HEK293 (cell line): Measurements from ENCODE around the gene C14orf119.

Experiments
- CTCF ChIA-PET: fragments of 350-600 bp; formaldehyde crosslinking; extraction: SDS; loops from one replicate; lab custom pipeline; 2021; ENCODE audit warnings: antibody characterized with exemption; lab: Yijun Ruan, JAX
- POLR2A ChIA-PET: fragments of 300-600 bp; formaldehyde crosslinking; extraction: SDS; loops from one replicate; lab custom pipeline; 2020; ENCODE audit warnings: antibody characterized with exemption, inconsistent platforms; lab: Yijun Ruan, JAX
- H3K27ac ChIP-seq: fragments of 200-500 bp; sonication (Bioruptor generic); 2 replicates; pipeline ENCODE4 v1.5.1; 2014; ENCODE audit warnings: low read depth, low read length, control low read depth, inconsistent platforms; ENCODE audit errors: extremely low read depth
- H3K36me3 ChIP-seq, 2 experiments: fragments of 200-500 bp in 1 of 2; sonication (Bioruptor generic) in 1 of 2; 1 replicate in 1 of 2; 2 replicates in 1 of 2; pipeline ENCODE4 v1.5.1; 2014 to 2017; ENCODE audit warnings: inconsistent platforms in 2 of 2, low read length in 2 of 2; ENCODE audit not compliant: control insufficient read depth in 2 of 2, insufficient read depth in 1 of 2
- H3K4me1 ChIP-seq: fragments of 200-500 bp; sonication (Bioruptor generic); 2 replicates; pipeline ENCODE4 v1.5.1; 2014; ENCODE audit warnings: mild to moderate bottlenecking, low read length, inconsistent platforms; ENCODE audit not compliant: control insufficient read depth, insufficient read depth
- H3K4me3 ChIP-seq: 2 replicates; pipeline ENCODE4 v1.5.1; 2011; ENCODE audit warnings: low read depth, mild to moderate bottlenecking, control low read depth, low read length, moderate library complexity
- H3K9me3 ChIP-seq: fragments of 200-500 bp; sonication (Bioruptor generic); 2 replicates; pipeline ENCODE4 v1.5.1; 2014; ENCODE audit warnings: low read depth, low read length, inconsistent platforms; ENCODE audit not compliant: control insufficient read depth, insufficient read depth
- AEBP2 ChIP-seq: fragments of 450-650 bp; formaldehyde crosslinking; IDR thresholded peaks from 2 replicates; pipeline ENCODE4 v1.5.1; 2016; ENCODE audit warnings: missing biosample characterization, missing genetic modification characterization, borderline replicate concordance
- FEZF1 ChIP-seq: fragments of 450-650 bp; formaldehyde crosslinking; IDR thresholded peaks from 2 replicates; pipeline ENCODE4 v1.5.1; 2016; ENCODE audit warnings: missing biosample characterization, missing genetic modification characterization
- MEIS1 ChIP-seq: sonication (generic); formaldehyde crosslinking; IDR thresholded peaks from 2 replicates; pipeline ENCODE4 v1.8.1; 2022; ENCODE audit warnings: missing genetic modification reagents, mild to moderate bottlenecking, borderline replicate concordance
- MZF1 ChIP-seq: fragments of 450-650 bp; formaldehyde crosslinking; IDR thresholded peaks from 2 replicates; pipeline ENCODE4 v1.5.1; 2017; ENCODE audit warnings: missing biosample characterization, missing genetic modification characterization, borderline replicate concordance
- SCRT2 ChIP-seq: fragments of 450-650 bp; formaldehyde crosslinking; IDR thresholded peaks from 2 replicates; pipeline ENCODE4 v1.5.1; 2016; ENCODE audit warnings: missing biosample characterization, missing genetic modification characterization
- WT1 ChIP-seq: fragments of 450-650 bp; formaldehyde crosslinking; IDR thresholded peaks from 2 replicates; pipeline ENCODE4 v1.5.1; 2016; ENCODE audit warnings: missing biosample characterization, missing genetic modification characterization
- YY1 ChIP-seq: fragments of 450-650 bp; formaldehyde crosslinking; IDR thresholded peaks from 2 replicates; pipeline ENCODE4 v1.5.1; 2018; ENCODE audit warnings: missing biosample characterization, missing genetic modification characterization
- YY2 ChIP-seq: fragments of 450-650 bp; formaldehyde crosslinking; IDR thresholded peaks from 2 replicates; pipeline ENCODE4 v1.5.1; 2016; ENCODE audit warnings: missing biosample characterization, missing genetic modification characterization
- ZBTB6 ChIP-seq: fragments of 450-650 bp; formaldehyde crosslinking; IDR thresholded peaks from 2 replicates; pipeline ENCODE4 v1.5.1; 2017; ENCODE audit warnings: missing biosample characterization, missing genetic modification characterization
- ZFP37 ChIP-seq: fragments of 450-650 bp; formaldehyde crosslinking; IDR thresholded peaks from 2 replicates; pipeline ENCODE4 v1.5.1; 2016; ENCODE audit warnings: missing biosample characterization, missing genetic modification characterization
- ZNF16 ChIP-seq: fragments of 450-650 bp; formaldehyde crosslinking; IDR thresholded peaks from 2 replicates; pipeline ENCODE4 v1.5.1; 2016; ENCODE audit warnings: low read depth, missing biosample characterization, missing genetic modification characterization
- ZNF23 ChIP-seq: fragments of 450-650 bp; formaldehyde crosslinking; IDR thresholded peaks from 2 replicates; pipeline ENCODE4 v1.5.1; 2016; ENCODE audit warnings: missing biosample characterization, missing genetic modification characterization, borderline replicate concordance
- ZNF391 ChIP-seq: fragments of 450-650 bp; formaldehyde crosslinking; IDR thresholded peaks from 2 replicates; pipeline ENCODE4 v1.5.1; 2016; ENCODE audit warnings: low read depth, missing biosample characterization, missing genetic modification characterization, borderline replicate concordance
- ZNF404 ChIP-seq: fragments of 450-650 bp; formaldehyde crosslinking; IDR thresholded peaks from 2 replicates; pipeline ENCODE4 v1.5.1; 2017; ENCODE audit warnings: missing biosample characterization, missing genetic modification characterization
- ZNF416 ChIP-seq: fragments of 450-650 bp; formaldehyde crosslinking; IDR thresholded peaks from 2 replicates; pipeline ENCODE4 v1.5.1; 2016; ENCODE audit warnings: missing biosample characterization, missing genetic modification characterization
- ZNF513 ChIP-seq: fragments of 450-650 bp; IDR thresholded peaks from 2 replicates; pipeline ENCODE4 v1.5.1; 2018; ENCODE audit warnings: missing biosample characterization, missing genetic modification characterization
- ZNF571 ChIP-seq: fragments of 450-650 bp; formaldehyde crosslinking; IDR thresholded peaks from 2 replicates; pipeline ENCODE4 v1.5.0; 2017; ENCODE audit warnings: missing biosample characterization, missing genetic modification characterization
- ZNF624 ChIP-seq: fragments of 450-650 bp; formaldehyde crosslinking; IDR thresholded peaks from 2 replicates; pipeline ENCODE4 v1.5.1; 2017; ENCODE audit warnings: missing biosample characterization, missing genetic modification characterization
- ZNF645 ChIP-seq: fragments of 450-650 bp; formaldehyde crosslinking; IDR thresholded peaks from 2 replicates; pipeline ENCODE4; 2016; ENCODE audit warnings: missing biosample characterization, missing genetic modification characterization
- ZNF660 ChIP-seq: fragments of 450-650 bp; IDR thresholded peaks from 2 replicates; pipeline ENCODE4 v1.5.1; 2018; ENCODE audit warnings: missing biosample characterization, mild to moderate bottlenecking, missing genetic modification characterization
- ZSCAN4 ChIP-seq: fragments of 450-650 bp; formaldehyde crosslinking; IDR thresholded peaks from 2 replicates; pipeline ENCODE4 v1.5.1; 2017; ENCODE audit warnings: missing biosample characterization, missing genetic modification characterization
- TF ChIP-seq, protein P1 (sequence below): fragments of 450-650 bp; formaldehyde crosslinking; IDR thresholded peaks from 2 replicates; pipeline ENCODE4 v1.5.0; 2017; ENCODE audit warnings: missing biosample characterization, missing genetic modification characterization, borderline replicate concordance

The C14orf119 gene

DNA sequence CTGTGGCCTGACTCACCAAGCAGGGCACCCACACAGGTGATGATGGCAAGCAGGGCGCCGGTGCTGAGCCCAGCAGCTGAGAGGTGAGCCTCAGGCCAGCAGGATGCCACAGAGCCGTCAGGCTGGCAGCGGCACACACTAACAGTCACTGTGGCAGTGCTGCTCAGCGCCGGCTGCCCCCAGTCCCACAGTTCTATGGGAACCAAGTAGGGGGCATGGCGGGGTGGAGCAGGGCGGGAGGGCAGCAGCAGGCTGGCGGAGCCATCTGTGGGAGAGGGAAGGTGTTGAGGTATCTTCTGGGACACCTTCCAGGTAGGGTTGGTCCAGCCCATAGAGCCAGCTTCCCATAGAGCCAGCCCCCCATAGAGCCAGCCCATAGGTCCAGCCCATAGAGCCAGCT, 46.3 kb upstream of the C14orf119 start:
- H3K9me3 ChIP-seq, result no peaks in the 10 kb centered on the region
- ChIA-PET POLR2A (interaction anchor here (0.6 kb wide), 1 partner anchor 13 kb away, joined by 4 read pairs; no protein-coding TSS in a partner anchor), CTCF (interaction anchor here (0.6 to 16.2 kb wide), 3 partner anchors 9 to 237 kb away, joined by 3 to 469 read pairs (median 4); partner anchors contain the start of gene AJUBA)
- H3K4me1 ChIP-seq, result no peaks in the 10 kb centered on the region
- H3K4me3 ChIP-seq, result no peak overlapping the region
- no peak overlapping the region for H3K27ac ChIP-seq
- peaks cover 0 to 50% of the 10 kb centered on the region in 2 experiments; a peak in 1 of 3 replicates for H3K36me3 ChIP-seq
- TF ChIP-seq ZNF404 (tag by site-specific recombination) (no peak), AEBP2 (tag by site-specific recombination) (no peak), ZNF23 (tag by site-specific recombination) (no peak), ZNF645 (tag by site-specific recombination) (no peak), FEZF1 (tag by site-specific recombination) (no peak), ZFP37 (tag by site-specific recombination) (no peak), YY2 (tag by site-specific recombination) (no peak), ZNF660 (no peak), ZBTB6 (tag by site-specific recombination) (no peak)
- TF ChIP-seq, all 188 proteins: peak for 0

DNA sequence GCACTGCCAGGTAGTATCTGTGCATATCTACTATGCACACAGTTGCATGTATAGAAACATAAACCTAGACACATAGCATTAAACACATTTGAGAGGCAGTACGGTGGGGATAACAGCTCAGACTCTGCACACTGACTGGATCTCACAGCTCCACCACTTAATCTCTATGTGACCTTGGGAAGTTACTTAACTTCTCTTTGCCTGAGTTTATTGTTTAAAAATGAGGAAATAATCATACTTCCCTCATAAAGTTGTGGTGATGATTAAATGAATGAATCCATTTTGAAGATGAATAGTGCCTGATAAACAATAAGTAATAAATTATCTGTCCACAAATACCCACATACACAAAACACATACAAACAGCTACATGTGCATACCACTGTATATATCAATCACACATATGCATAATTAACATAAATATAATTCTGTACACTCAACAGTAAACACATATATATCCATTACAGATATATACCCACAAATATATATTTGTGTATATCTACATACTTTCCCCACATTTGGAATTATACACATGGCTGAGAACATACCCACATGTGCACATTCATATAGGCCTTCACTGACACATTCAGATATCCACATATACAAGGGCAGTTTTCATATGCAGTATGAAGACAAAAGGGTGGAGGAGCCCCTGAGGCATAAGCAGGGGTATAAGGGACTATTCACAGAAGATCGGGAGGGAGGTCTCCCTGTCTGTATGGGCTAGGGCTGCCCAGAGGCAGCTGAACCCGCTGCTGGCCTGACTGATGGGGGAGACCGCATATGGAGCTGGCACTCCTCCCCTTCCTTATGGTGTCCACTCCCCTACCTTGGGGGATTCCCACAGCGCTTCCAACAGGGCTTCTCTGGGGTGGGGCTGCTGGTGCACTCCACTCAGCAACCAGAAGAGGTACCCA, 43.9 kb upstream of the C14orf119 start:
- H3K36me3 ChIP-seq, result peaks cover 0 to 62% of the 10 kb centered on the region in 2 experiments; a peak in 1 of 3 replicates
- ChIA-PET CTCF (interaction anchor here (0.7 to 16.2 kb wide), 3 partner anchors 17 to 144 kb away, joined by 3 to 469 read pairs (median 3); partner anchors contain the start of gene AJUBA), POLR2A (interaction anchor here (0.8 kb wide), 1 partner anchor 69 kb away, joined by 3 read pairs; the partner anchor contains the start of gene AJUBA)
- 0 out of 2 replicates have a peak, but pooled peaks cover 2% of the 10 kb centered on the region for H3K4me1 ChIP-seq
- no peak overlapping the region for H3K4me3 ChIP-seq
- H3K27ac ChIP-seq, result no peak overlapping the region
- H3K9me3 ChIP-seq, result no peaks in the 10 kb centered on the region
- no peak for TF ChIP-seq ZNF416 (tag by site-specific recombination)
- TF ChIP-seq MEIS1, result no peak
- TF ChIP-seq ZNF513, result no peak
- TF ChIP-seq WT1, result no peak
- no peak for TF ChIP-seq ZNF571 (tag by site-specific recombination)
- TF ChIP-seq ZNF624 (tag by site-specific recombination), result no peak
- TF ChIP-seq SCRT2 (tag by site-specific recombination), result no peak
- no peak for TF ChIP-seq ZNF16 (tag by site-specific recombination)
- TF ChIP-seq MZF1, result no peak
- TF ChIP-seq ZNF391 (tag by site-specific recombination), result no peak
- no peak for TF ChIP-seq YY1
- TF ChIP-seq ZSCAN4 (tag by site-specific recombination), result no peak
- TF ChIP-seq, protein P1, sequence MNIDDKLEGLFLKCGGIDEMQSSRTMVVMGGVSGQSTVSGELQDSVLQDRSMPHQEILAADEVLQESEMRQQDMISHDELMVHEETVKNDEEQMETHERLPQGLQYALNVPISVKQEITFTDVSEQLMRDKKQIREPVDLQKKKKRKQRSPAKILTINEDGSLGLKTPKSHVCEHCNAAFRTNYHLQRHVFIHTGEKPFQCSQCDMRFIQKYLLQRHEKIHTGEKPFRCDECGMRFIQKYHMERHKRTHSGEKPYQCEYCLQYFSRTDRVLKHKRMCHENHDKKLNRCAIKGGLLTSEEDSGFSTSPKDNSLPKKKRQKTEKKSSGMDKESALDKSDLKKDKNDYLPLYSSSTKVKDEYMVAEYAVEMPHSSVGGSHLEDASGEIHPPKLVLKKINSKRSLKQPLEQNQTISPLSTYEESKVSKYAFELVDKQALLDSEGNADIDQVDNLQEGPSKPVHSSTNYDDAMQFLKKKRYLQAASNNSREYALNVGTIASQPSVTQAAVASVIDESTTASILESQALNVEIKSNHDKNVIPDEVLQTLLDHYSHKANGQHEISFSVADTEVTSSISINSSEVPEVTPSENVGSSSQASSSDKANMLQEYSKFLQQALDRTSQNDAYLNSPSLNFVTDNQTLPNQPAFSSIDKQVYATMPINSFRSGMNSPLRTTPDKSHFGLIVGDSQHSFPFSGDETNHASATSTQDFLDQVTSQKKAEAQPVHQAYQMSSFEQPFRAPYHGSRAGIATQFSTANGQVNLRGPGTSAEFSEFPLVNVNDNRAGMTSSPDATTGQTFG (tag by site-specific recombination), result no peak
